Thoracic aorta (tissue), 2 donors: Measurements from ENCODE around the gene RPS6KA3. TPM values are rescaled to one million over a fixed set of nuclear protein-coding genes. Genes with fewer than 3 reads are reported as not detected.
"Not testable (repeated sequence)": the region's sequence is repeated elsewhere in the genome, so short reads cannot be mapped to it uniquely, and the experiment has no call there.

Experiments used
- ATAC-seq: fragments of 150-250 bp; one replicate; pipeline ENCODE4 v1.8.0; 2017; ENCODE audit warnings: low read depth; ENCODE audit not compliant: insufficient number of reproducible peaks, low FRiP score
- DNase-seq: peaks from one replicate; pipeline ENCODE4 v3.0.0-alpha.2; 2020; ENCODE audit warnings: low spot score
- H3K27ac ChIP-seq, 2 donors: fragments of 200-600 bp; sonication (generic); 1 replicate in 1 of 2; 2 replicates in 1 of 2; pipeline ENCODE4 v1.5.1; 2016; ENCODE audit warnings: mild to moderate bottlenecking in 2 of 2, moderate library complexity in 2 of 2
- H3K27me3 ChIP-seq: fragments of 200-600 bp; sonication (generic); replicated peaks from 2 replicates; pipeline ENCODE4 v1.6.0; 2016; ENCODE audit warnings: mild to moderate bottlenecking; ENCODE audit not compliant: insufficient read depth
- H3K36me3 ChIP-seq: fragments of 200-600 bp; sonication (generic); one replicate; pipeline ENCODE4 v1.5.1; 2016
- H3K4me1 ChIP-seq, 2 donors: fragments of 200-600 bp; sonication (generic); 1 replicate in 1 of 2; 2 replicates in 1 of 2; pipeline versions ENCODE4 v1.5.1 to v1.6.0; 2016; ENCODE audit warnings: low read depth in 2 of 2, mild to moderate bottlenecking in 1 of 2; ENCODE audit not compliant: control insufficient read depth in 1 of 2
- H3K4me3 ChIP-seq: fragments of 200-600 bp; sonication (generic); 2 replicates; pipeline ENCODE4 v1.5.1; 2016; ENCODE audit warnings: mild to moderate bottlenecking
- H3K9me3 ChIP-seq: fragments of 200-600 bp; sonication (generic); 2 replicates; pipeline ENCODE4 v1.5.1; 2016
- CTCF ChIP-seq: fragments of 200-600 bp; sonication (generic); IDR thresholded peaks from one replicate; pipeline ENCODE4 v1.5.1; 2019; ENCODE audit warnings: antibody characterized with exemption
- total RNA-seq, 2 donors: library from RNA; depleted of rRNA; stranded (reverse); fragments of >200 nt; gene quantifications; one replicate each; pipeline versions ENCODE4 v1.1.0 to v1.2.3, GENCODE V29; 2016

Gene RPS6KA3
- total RNA-seq, 2 donors from 2014 or later, result 24.0 to 64.5 TPM

GRCh38 chrX:20132666-20133065, 134.0 kb downstream of the RPS6KA3 start:
- no peak overlapping the region for H3K27ac ChIP-seq
- no peak for DNase-seq
- no peak overlapping the region for H3K4me3 ChIP-seq
- no peak for TF ChIP-seq CTCF
- H3K9me3 ChIP-seq, result no peaks in the 10 kb centered on the region
- ATAC-seq, result no peak
- H3K27me3 ChIP-seq, result no peaks in the 10 kb centered on the region
- peaks cover 3% of the 10 kb centered on the region for H3K36me3 ChIP-seq
- no peaks in the 10 kb centered on the region for H3K4me1 ChIP-seq

- ATAC-seq (no peak), DNase-seq (no peak)
- Histone ChIP-seq H3K27ac (no peak overlapping the region), H3K27me3 (no peaks in the 10 kb centered on the region), H3K4me3 (no peak overlapping the region), H3K4me1 (no peaks in the 10 kb centered on the region), H3K36me3 (no peaks in the 10 kb centered on the region), H3K9me3 (no peaks in the 10 kb centered on the region)
- TF ChIP-seq CTCF, result no peak
These were observed 136.4 kb downstream of the RPS6KA3 start for GRCh38 chrX:20130357-20130756.

GRCh38 chrX:20129547-20129946, 137.2 kb downstream of the RPS6KA3 start:
- DNase-seq, result no peak
- H3K27ac ChIP-seq, result no peak overlapping the region
- no peaks in the 10 kb centered on the region for H3K4me1 ChIP-seq
- H3K9me3 ChIP-seq, result no peaks in the 10 kb centered on the region
- no peak for ATAC-seq
- H3K36me3 ChIP-seq, result no peaks in the 10 kb centered on the region
- H3K27me3 ChIP-seq, result no peaks in the 10 kb centered on the region
- no peak overlapping the region for H3K4me3 ChIP-seq
- TF ChIP-seq CTCF, result no peak

GRCh38 chrX:20128670-20129069, 138.0 kb downstream of the RPS6KA3 start:
- no peaks in the 10 kb centered on the region for H3K9me3 ChIP-seq
- H3K27me3 ChIP-seq, result no peaks in the 10 kb centered on the region
- H3K4me3 ChIP-seq, result no peak overlapping the region
- DNase-seq, result no peak
- no peaks in the 10 kb centered on the region for H3K4me1 ChIP-seq
- TF ChIP-seq CTCF, result no peak
- no peak overlapping the region for H3K27ac ChIP-seq
- no peaks in the 10 kb centered on the region for H3K36me3 ChIP-seq
- ATAC-seq, result no peak

- DNase-seq, H3K4me3 ChIP-seq, H3K36me3 ChIP-seq, H3K27me3 ChIP-seq, H3K9me3 ChIP-seq, H3K4me1 ChIP-seq, H3K27ac ChIP-seq: not testable (repeated sequence)
- ATAC-seq, result peak; percentile 73
These were observed 139.3 kb downstream of the RPS6KA3 start for GRCh38 chrX:20127440-20127839.

GRCh38 chrX:20126833-20127232, 139.9 kb downstream of the RPS6KA3 start:
- H3K27me3 ChIP-seq, H3K9me3 ChIP-seq, H3K36me3 ChIP-seq, H3K4me3 ChIP-seq, H3K27ac ChIP-seq, H3K4me1 ChIP-seq, DNase-seq, ATAC-seq: not testable (repeated sequence)
